ENCODE data around the gene UROC1. TPM values are rescaled to one million over a fixed set of nuclear protein-coding genes. Genes with fewer than 3 reads are reported as not detected.

Gene UROC1
- total and polyA plus RNA-seq, 2 of the 13 experiments (the other 11 are each of a cell fraction or from before 2014, with no cell fraction given), result 0.71 to 1.3 TPM

- TF ChIP-seq ZNF770 (CRISPR knock-in tag; IDR thresholded peaks at IDR 0.05) (no peak), ZSCAN21 (CRISPR knock-in tag; IDR thresholded peaks at IDR 0.05; ENCODE audit: borderline replicate concordance) (no peak), TCF7L2 (IDR thresholded peaks at IDR 0.05; ENCODE audit: low read depth, low read length) (no peak), SP2 (CRISPR knock-in tag; IDR thresholded peaks at IDR 0.05) (no peak), ZNF672 (CRISPR knock-in tag; IDR thresholded peaks at IDR 0.05) (0 out of 2 replicates have a peak, but pooled peaks have one; percentile 41), ZBTB26 (CRISPR knock-in tag; IDR thresholded peaks at IDR 0.05; ENCODE audit: borderline replicate concordance) (no peak), SNAPC5 (CRISPR knock-in tag; IDR thresholded peaks at IDR 0.05; ENCODE audit: borderline replicate concordance) (no peak), ZNF747 (CRISPR knock-in tag; IDR thresholded peaks at IDR 0.05; ENCODE audit: borderline replicate concordance) (0 out of 2 replicates have a peak, but pooled peaks have one; percentile 47), ZNF263 (CRISPR knock-in tag; IDR thresholded peaks at IDR 0.05) (no peak), RBM39 (IDR thresholded peaks at IDR 0.05; ENCODE audit: low read depth, low read length, poor library complexity, severe bottlenecking) (peak; percentile 15), ZFAT (CRISPR knock-in tag; conservative IDR thresholded peaks at IDR 0.05) (no peak), PAXIP1 (CRISPR knock-in tag; conservative IDR thresholded peaks at IDR 0.05) (no peak), TOE1 (CRISPR knock-in tag; IDR thresholded peaks at IDR 0.05) (no peak), RBFOX2 (IDR thresholded peaks at IDR 0.05; ENCODE audit: low read depth, low read length) (peak; percentile 82), SRY (CRISPR knock-in tag; IDR thresholded peaks at IDR 0.05) (no peak), ZNF784 (CRISPR knock-in tag; IDR thresholded peaks at IDR 0.05; ENCODE audit: borderline replicate concordance) (no peak), ZNF703 (CRISPR knock-in tag; IDR thresholded peaks at IDR 0.05; ENCODE audit: borderline replicate concordance) (no peak), CHD2 (IDR thresholded peaks at IDR 0.05; ENCODE audit: low read depth, low read length) (no peak), PBX3 (CRISPR knock-in tag; IDR thresholded peaks at IDR 0.05; ENCODE audit: borderline replicate concordance) (no peak)
Measured at GRCh38 chr3:126475413-126476114, 42.0 kb downstream of the UROC1 start, which contains the start of gene ZXDC (continued).
